ENCODE measurements around the gene ZNF71.
"Not testable (repeated sequence)": the region's sequence is repeated elsewhere in the genome, so short reads cannot be mapped to it uniquely, and the experiment has no call there.

ZNF71 gene

DNA sequence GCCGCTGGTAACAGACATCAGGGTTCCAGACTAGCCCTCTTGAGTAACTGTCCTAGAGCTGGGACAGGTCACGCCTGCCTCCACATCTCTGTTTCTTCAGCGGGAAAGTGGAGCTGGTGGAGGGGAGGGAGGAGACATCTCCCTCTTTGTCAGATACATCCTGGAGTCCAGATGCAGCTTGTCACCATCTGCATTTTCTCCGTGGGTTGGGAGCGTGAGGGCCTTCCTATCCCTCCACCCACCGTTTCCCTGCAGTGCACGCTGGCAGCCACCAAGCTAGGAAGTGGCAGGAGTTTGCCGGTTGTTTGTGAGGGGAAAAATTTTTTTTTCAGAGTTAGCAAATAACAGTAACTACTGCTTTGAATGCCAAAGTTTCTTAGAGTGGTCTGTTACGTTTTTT is 27.9 kb downstream of the ZNF71 start:
- no peak for DNase-seq

DNA sequence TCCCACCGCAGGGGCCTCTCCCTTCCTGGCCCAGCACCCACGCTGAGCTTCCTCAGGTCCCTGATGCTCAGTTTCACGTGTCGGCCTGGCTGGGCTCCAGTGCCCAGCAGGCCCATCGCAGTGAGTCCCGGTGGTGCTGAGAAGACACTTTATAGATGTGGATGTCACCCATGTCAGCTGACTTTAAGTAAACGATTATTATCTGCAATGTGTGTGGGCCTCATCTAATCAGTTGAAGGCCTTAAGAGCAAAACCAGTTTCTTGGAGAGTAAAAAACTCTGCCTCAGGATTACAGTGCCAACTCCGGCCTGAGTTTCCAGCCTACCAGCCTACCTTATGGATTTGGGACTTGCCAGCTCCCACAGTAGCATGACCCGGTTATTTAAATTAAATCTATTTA is 30.6 kb downstream of the ZNF71 start:
- no peak for DNase-seq

DNA sequence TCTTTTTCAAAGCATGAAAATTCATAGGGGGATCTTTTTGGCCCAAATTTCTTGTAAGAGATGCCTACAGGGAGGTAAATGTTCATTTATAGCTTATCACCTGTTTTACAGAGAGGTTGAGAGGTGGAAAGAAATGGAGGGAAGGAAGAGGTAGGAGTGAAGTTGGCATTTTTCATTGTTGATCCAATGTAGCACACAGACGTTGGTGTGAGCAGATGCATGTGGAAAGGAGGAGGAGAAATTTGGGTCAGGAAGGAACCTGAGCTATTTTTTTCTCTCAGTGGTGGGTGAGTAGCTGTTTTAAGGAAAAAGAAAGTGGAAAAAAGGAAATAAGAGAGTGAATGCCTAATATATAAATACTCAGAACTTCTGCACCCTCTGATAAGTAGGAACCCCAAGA is 37.9 kb downstream of the ZNF71 start:
- DNase-seq = no peak

DNA sequence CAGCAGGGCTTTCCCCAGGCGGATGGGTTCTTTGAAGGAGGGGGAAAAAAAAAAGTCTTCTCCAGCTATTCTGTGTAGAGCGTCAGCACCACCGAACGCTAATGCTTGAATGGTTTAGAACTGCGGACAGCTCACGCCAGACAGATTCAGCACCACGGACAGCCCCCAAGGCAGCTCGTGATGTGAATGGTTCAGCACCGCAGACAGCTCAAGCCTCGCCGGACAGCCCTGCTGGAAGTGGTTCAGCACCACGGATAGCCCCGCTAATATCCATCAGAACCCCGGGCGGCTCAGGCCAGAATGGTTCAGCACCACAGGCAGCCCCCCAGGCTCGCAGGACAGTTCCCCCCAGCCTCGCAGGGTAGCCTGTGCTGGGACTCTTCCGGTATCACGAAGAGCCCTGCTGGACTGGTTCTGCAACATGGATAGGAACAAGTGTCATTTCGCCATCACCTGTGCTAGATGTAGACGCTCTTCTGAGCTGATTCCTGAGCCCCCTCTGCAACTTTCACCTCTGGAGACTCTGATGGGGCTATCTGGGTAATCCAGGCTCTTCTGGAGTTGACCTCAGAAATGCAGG is 43.0 kb downstream of the ZNF71 start:
- DNase-seq = no peak

DNA sequence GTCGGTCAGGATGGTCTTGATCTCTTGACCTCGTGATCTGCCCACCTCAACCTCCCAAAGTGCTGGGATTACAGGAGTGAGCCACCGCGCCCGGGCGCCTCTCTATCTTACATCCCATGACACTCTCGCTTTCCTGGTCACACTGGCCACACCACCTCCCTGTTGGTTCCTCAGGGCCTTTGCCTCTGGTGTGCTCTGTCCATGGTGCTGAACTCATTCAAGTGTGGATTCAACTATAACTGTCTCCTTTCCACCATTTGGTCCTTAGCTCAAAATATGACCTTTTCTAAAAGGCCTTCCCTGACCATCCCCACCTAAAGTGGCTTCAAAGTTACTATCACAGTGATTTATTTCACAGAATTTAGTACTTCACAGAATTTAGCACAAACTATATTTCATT is 44.1 kb downstream of the ZNF71 start:
- DNase-seq = no peak

DNA sequence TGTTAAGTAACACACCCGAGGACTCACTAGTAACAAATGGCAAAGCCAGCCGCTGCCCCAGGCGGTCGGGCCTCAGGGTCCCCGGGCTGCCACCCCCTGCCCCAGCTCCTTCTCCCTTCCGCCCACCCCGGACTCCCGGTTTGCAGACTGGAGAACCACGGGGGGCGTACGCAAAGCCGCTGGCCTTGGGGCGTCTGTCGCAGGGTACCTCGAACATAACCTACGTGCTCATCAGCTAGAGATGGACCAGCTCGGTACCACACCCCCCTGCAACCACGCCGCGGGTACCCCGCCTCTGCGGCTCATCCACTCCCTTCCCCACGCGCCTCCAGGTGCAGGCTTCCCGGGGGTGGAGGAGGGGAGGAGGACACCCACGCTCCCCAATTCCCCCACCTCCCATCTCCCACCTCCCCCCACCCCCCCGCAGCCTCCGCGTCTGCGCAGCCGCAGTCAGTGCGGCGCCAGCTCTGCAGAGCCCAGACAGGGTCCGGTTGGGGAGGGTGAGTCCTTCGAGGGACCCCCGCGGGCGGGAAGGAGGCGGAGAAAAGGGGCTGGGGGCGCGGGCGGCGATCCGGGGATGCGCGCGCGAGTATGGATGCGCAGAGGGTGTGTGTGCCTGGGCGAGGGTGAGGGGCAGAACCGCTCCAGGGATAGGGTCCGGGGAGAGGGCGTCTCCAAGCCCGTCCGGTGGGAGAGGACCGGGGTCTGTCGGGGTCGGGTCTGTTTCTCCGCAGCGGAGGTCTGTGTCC is 47.8 kb downstream of the ZNF71 start, which contains the start of gene SMIM17:
SMIM17 (plus strand) TSS at position 449 of the 749 bp plus-strand sequence. CDS start 2,509 bp downstream, outside the sequence.
- DNase-seq = no peak

DNA sequence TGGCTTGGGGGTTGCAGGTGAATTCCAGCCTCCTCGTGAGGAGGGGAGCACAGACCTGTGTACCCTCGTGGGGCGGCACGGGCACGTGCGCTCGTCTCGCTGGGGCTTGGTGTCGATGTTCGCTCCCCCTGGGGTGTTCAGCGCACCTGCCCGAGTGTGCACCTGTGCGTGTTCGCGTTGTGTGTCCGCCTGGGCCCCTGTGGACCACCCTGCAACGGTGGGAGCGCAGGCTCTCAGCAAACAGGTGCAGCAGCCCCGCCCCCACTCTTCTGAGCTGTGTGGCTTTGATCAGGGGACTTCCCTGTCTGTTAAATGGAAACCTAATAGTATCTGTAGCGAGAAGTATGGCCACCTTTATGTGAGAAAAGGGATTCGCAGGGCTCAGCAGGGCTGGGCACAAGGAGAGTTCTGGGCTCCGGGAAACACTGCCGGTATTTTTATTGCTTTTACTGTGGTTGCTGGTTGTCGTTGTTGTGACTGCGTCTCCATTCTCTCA is 48.4 kb downstream of the ZNF71 start:
- no peak for DNase-seq

DNA sequence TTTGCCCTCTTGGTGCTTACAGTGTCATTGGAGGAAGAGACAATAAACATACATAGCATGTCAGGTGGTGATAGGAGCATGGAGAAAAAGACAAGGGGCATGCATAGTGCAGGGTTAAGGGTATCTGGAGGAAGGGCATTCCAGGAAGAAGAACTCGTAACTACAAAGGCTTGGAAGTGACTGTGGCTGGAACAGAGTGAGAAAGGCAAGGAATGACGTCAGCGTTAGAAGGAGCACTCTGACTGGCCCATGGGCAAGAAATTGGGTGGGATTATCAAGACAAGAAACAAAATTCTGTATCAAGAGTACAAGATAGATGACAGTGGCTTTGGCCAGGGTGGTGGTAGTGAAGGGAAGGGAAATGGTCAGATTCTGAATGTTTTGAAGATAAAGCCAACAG is 59.0 kb downstream of the ZNF71 start:
- DNase-seq = no peak

DNA sequence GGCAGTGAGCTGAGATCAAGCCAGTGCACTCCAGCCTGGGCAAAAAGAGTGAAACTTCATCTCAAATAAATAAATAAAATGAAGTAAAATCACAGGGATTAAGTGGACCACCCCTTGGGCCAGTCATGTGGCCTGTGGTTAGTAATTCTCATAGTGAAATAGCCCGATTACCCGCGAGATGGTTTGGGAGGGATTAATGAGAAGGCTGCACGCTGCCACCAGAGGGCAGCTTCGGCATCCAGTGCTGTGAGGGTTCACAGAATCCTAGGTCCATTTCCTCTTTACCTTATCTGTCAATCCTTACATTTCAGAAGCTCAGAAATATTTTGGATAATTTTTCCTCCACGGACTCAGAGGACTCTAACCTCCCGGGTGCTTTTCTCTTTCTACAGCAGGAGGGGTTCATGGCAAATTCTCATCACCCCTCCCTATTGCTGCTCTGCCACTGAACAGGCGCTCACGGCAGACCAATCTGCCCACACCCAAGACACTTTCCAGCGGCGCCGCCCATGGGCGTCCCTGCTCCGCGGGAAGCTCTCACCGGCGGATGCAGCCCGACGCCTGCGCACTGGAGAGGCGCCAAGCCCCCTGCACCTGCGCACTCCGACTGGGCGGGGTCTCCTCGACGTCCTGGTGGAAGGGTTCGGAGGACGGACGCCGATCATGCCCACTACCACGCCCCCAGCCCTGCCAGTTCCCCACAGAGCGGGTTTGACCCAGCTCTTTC is 65.4 kb downstream of the ZNF71 start:
- DNase-seq = no peak

DNA sequence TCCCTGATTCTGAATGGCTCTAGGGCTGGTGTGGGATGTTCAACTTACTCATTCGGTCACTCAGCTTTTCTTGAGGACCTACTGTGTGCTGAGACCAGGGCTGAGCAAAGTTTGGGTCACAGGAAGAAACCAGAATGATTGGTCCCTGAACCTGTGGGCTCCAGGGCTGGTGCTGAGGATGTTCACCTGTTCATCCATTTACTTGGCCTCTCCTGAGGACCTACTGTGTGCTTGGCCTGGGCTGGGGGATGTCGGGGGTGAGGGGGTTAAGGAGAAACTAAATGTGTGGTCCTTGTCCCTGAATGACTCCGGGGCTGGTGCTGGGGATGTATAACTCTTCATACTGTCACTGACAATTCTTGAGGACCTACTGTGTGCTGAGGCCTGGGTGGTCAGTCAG is 66.1 kb downstream of the ZNF71 start:
- no peak for DNase-seq

DNA sequence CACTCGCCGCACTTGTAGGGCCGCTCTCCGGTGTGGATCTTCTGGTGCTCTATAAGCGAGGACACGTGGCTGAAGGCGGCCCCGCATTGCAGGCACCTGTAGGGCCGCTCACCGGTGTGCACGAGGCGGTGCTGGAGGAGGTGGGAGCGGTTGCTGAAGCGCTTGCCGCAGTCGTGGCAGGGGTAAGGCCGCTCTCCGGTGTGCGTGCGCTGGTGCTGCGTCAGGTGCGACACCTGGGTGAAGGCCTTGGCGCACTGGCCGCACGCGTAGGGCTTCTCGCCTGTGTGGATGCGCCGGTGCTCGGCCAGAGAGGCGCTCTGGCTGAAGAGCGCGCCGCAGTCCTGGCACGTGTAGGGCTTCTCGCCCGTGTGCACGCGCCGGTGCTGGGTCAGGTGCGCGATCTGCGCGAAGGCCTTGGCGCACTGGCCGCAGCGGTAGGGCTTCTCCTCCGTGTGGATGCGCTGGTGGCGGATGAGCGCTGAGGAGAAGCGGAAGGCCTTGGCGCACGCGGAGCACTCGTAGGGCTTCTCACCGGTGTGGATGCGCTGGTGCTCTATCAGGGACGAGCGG is 68.9 kb downstream of the ZNF71 start:
- no peak for DNase-seq

DNA sequence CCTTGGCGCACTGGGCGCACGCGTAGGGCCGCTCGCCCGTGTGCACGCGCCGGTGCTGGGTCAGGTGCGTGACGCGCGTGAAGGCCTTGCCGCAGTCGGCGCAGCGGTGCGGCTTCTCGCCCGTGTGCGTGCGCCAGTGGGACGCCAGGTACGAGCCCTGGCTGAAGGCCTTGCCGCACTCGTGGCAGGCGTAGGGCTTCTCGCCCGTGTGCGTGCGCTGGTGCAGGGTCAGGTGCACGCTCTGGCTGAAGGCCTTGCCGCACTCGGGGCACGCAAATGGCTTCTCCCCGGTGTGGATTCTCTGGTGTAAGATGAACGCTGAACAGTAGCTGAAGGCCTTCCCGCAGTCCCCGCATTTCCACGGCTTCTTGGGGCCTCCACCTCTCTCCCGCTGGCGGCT is 69.4 kb downstream of the ZNF71 start:
- no peak for DNase-seq

DNA sequence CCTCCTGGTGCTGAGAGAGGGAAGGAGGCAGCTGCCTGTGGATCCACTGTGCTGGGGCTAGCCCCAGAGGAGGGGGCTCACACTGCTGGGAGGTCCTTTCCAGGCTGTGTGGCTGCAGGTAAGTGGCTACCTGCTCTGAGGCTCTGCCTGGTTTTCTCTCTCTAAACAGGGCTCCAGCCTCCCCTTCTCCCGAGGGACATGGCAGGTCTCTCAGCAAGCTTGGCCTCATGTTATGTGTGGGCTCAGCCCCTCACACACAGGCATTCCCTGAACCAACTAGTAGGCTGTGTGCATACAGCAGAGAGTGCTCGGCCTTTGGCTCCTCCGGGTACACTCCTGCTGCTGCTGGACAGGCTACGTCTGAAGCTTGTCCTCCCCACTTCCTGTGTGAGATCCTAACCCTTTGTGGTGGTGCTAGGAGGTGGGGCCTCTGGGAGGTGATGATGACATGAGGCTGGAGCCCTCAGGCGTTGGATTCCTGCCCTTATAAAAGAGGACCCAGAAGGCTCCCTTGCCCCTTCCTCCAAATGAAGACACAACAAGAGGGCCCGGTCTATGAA is 72.3 kb downstream of the ZNF71 start:
- DNase-seq = no peak

DNA sequence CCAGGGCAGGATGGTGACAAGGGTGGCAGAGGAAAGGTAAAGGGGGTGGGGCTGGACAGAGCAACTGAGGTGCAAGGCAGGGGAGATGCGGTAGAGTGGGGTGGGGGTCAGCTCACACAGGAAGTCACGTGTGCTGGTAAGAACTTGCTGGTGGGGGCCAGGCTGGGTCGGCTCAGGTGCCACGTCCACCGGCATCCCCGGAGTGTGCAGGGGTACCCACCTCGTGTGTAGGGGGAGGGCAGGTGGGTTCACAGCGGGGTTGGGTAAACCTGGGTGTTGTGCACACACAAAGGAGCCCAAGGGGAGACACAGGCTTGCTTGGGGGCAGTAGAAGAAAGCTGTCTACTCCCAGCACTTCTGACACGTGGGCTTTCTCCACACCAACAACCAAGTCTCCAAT is 73.6 kb downstream of the ZNF71 start:
- DNase-seq = no peak

DNA sequence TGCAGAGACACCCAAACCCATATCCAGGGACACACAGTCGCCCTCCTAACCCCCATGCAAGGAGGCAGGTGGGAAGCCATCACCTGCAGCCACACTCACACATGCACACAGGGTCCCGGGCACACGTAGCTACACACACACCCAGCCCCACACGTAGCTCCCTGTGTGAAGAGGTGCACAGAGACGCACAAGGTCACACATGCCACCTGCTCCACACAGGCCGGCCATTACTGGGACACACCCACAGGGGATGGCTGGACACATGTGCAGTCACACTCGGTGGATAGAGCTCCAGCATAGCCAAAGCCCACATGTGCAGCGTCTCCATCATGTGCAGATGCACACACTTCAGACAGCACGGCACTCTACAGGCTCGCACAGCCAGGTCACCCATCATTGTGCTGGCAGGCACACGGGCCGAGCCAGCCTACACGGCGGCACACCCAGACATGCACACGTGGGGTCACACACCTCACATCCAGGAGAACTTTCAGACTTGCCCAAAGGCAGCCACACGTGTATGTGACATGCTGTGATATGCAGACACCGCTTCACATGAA is 75.4 kb downstream of the ZNF71 start:
- no peak for DNase-seq

DNA sequence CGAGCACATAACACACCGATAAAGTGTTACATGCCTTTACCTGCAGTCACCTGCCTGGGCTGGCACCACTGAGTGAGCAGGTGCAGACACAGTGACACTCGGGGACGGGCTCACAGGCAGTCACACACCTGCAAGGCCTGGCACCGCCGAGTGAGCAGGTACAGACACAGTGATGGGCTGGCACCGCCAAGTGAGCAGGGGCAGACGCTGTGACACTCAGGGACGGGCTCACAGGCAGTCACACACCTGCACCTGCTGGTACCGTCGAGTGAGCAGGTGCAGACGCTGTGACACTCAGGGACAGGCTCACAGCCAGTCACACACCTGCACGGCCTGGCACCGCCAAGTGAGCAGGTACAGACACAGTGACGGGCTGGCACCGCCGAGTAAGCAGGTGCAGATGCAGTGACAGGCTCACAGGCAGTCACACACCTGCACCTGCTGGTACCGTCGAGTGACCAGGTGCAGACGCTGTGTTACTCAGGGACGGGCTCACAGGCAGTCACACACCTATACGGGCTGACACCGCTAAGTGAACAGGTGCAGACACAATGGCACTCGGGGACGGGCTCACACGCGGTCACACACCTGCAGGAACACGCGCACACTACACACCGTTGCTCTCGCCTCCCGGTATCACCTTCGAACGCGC is 76.0 kb downstream of the ZNF71 start:
- DNase-seq = no peak

DNA sequence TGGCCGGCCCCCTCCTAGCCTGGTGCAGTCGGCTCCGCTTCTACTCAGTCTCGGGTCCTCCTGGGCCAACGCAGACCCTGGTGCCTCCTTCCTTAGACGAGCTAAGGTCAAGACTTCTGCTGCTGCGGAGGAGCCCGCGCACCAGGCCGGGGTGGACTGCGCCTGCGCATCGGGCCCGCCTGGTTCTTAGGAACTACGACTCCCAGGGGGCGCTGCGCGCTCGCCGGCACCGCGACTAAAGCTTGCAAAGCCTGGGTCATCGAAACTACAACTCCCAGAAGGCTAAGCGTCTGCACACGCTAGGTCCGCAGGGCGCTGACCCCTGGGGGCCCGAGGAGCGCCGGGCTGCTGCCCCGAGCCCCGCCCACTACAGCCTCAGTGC is 76.5 kb downstream of the ZNF71 start, which contains the start of gene ZNF835:
ZNF835 (minus strand) TSS at position 145 of the 382 bp plus-strand sequence. CDS start 6,559 bp downstream, outside the sequence.
- DNase-seq = no peak

DNA sequence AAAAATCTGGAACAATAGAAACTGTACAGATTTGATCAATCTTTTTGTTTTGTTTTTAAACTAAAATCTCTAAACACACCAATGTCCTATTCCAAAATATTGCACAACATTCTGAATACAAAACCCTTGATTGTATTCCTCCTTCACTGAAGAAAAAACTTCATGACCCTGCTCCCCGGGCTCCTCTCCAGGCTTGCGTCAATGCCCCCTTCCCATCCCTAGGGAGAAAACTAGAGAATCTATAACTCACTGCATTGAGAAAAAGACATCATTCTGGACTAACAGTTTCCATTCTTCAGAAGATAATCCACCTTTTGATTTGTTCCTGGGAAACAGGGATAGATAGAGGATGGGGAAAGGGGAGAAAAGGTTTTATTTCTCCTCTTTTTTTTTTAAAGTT is 77.5 kb downstream of the ZNF71 start:
- DNase-seq = not testable (repeated sequence)

Data from NCI-H1417 (cell line).